Smooth muscle cell (in vitro differentiated cells): ENCODE data around the gene GARIN5A. TPM values are rescaled to one million over a fixed set of nuclear protein-coding genes. Genes with fewer than 3 reads are reported as not detected.

ENCODE experiments used
- DNase-seq: peaks from one replicate; lab custom pipeline; 2025; ENCODE audit not compliant: unreplicated experiment; lab: John Stamatoyannopoulos, UW
- H2AFZ ChIP-seq: fragments of 200-600 bp; sonication (generic); 2 replicates; pipeline ENCODE4 v1.6.0; 2016; ENCODE audit warnings: antibody characterized with exemption, low read depth, mild to moderate bottlenecking
- H3F3A ChIP-seq: fragments of 200-600 bp; sonication (generic); 2 replicates; pipeline ENCODE4 v1.6.0; 2017; ENCODE audit warnings: antibody characterized with exemption, low read depth
- H3K27ac ChIP-seq: fragments of 200-600 bp; sonication (generic); 2 replicates; pipeline ENCODE4 v1.5.1; 2016; ENCODE audit warnings: low read depth, mild to moderate bottlenecking
- H3K27me3 ChIP-seq: fragments of 200-600 bp; sonication (generic); 2 replicates; pipeline ENCODE4 v1.6.1; 2016; ENCODE audit warnings: low read depth, mild to moderate bottlenecking
- H3K36me3 ChIP-seq: fragments of 200-600 bp; sonication (generic); 2 replicates; pipeline ENCODE4 v1.5.1; 2016; ENCODE audit warnings: low read depth
- H3K4me1 ChIP-seq: fragments of 200-600 bp; sonication (generic); 2 replicates; pipeline ENCODE4 v1.5.1; 2016; ENCODE audit warnings: low read depth
- H3K4me2 ChIP-seq: fragments of 200-600 bp; sonication (generic); 2 replicates; pipeline ENCODE4 v1.6.0; 2016; ENCODE audit warnings: mild to moderate bottlenecking
- H3K4me3 ChIP-seq: fragments of 200-600 bp; sonication (generic); 2 replicates; pipeline ENCODE4 v1.5.1; 2016; ENCODE audit warnings: mild to moderate bottlenecking
- H3K79me2 ChIP-seq: fragments of 200-600 bp; sonication (generic); 2 replicates; pipeline ENCODE4 v1.6.0; 2016; ENCODE audit warnings: low read depth, mild to moderate bottlenecking
- H3K9ac ChIP-seq: fragments of 200-600 bp; sonication (generic); 2 replicates; pipeline ENCODE4 v1.6.0; 2016; ENCODE audit warnings: low read depth
- H3K9me3 ChIP-seq: fragments of 200-600 bp; sonication (generic); replicated peaks from 2 replicates; pipeline ENCODE4 v1.5.1; 2016; ENCODE audit warnings: low read depth
- H4K20me1 ChIP-seq: fragments of 200-600 bp; sonication (generic); 2 replicates; pipeline ENCODE4 v1.6.0; 2016; ENCODE audit warnings: low read depth
- CTCF ChIP-seq: fragments of 200-600 bp; sonication (generic); IDR thresholded peaks from 2 replicates; pipeline ENCODE4 v1.5.1; 2017; ENCODE audit warnings: borderline replicate concordance, mild to moderate bottlenecking, antibody characterized with exemption; ENCODE audit not compliant: insufficient read depth, poor library complexity, severe bottlenecking
- WGBS: methylation state at CpG from one replicate; pipeline ENCODE4 v1.1.7; 2016; ENCODE audit warnings: low lambda C conversion rate; 5-methylcytosine and 5-hydroxymethylcytosine counted together
- polyA plus RNA-seq: library from polyadenylated mRNA; unstranded; fragments of >200 nt; fragmentation: Nextera tagmentation; extraction: Ambion mirVana; gene quantifications from 2 replicates; pipeline ENCODE4 v1.2.1, GENCODE V29; 2016
- total RNA-seq: library from RNA; depleted of rRNA; stranded (reverse); fragments of >200 nt; gene quantifications from 2 replicates; pipeline ENCODE4 v1.2.3, GENCODE V29; 2014

Gene GARIN5A
- total and polyA plus RNA-seq, 2 experiments from 2014 or later: 1.7 to 2.1 TPM

- DNase-seq: no peak
- Histone ChIP-seq H3K27ac (no peak overlapping the region), H4K20me1 (no peaks in the 10 kb centered on the region), H3F3A (no peaks in the 10 kb centered on the region), H3K4me2 (no peak overlapping the region), H3K4me3 (no peak overlapping the region), H3K9ac (no peak overlapping the region), H3K27me3 (no peaks in the 10 kb centered on the region), H3K36me3 (no peaks in the 10 kb centered on the region), H3K9me3 (no peaks in the 10 kb centered on the region), H3K79me2 (no peaks in the 10 kb centered on the region), H2AFZ (no peak overlapping the region), H3K4me1 (no peaks in the 10 kb centered on the region)
- WGBS: no CpG with 5 or more reads among the region's 1 CpG
- no peak for TF ChIP-seq CTCF
Measured at GRCh38 chr19:50459638-50460037, 17.0 kb downstream of the GARIN5A start.

GRCh38 chr19:50459067-50459456 is 17.6 kb downstream of the GARIN5A start:
- H3K27ac ChIP-seq: no peak overlapping the region
- 96% methylated on average over 8 of the region's 32 CpGs for WGBS
- no peaks in the 10 kb centered on the region for H3K4me1 ChIP-seq
- H3K4me2 ChIP-seq: no peak overlapping the region
- H3K9ac ChIP-seq: no peak overlapping the region
- H4K20me1 ChIP-seq: no peaks in the 10 kb centered on the region
- H3F3A ChIP-seq: no peaks in the 10 kb centered on the region
- no peak overlapping the region for H3K4me3 ChIP-seq
- DNase-seq: no peak
- H2AFZ ChIP-seq: no peak overlapping the region
- no peaks in the 10 kb centered on the region for H3K36me3 ChIP-seq
- no peaks in the 10 kb centered on the region for H3K9me3 ChIP-seq
- no peaks in the 10 kb centered on the region for H3K27me3 ChIP-seq
- TF ChIP-seq CTCF: no peak
- no peaks in the 10 kb centered on the region for H3K79me2 ChIP-seq

GRCh38 chr19:50458396-50459066 is 18.1 kb downstream of the GARIN5A start:
- Histone ChIP-seq H3K4me3 (no peak overlapping the region), H3K9ac (no peak overlapping the region), H3K27ac (no peak overlapping the region), H3K27me3 (no peaks in the 10 kb centered on the region), H3K9me3 (no peaks in the 10 kb centered on the region), H3K4me2 (no peak overlapping the region), H3F3A (no peaks in the 10 kb centered on the region), H3K36me3 (no peaks in the 10 kb centered on the region), H2AFZ (no peak overlapping the region), H4K20me1 (no peaks in the 10 kb centered on the region), H3K4me1 (no peaks in the 10 kb centered on the region), H3K79me2 (no peaks in the 10 kb centered on the region)
- WGBS: 83% methylated on average over 38 of the region's 50 CpGs
- no peak for DNase-seq
- TF ChIP-seq CTCF: no peak

- Histone ChIP-seq H3K4me1 (no peaks in the 10 kb centered on the region), H3K27ac (no peak overlapping the region), H4K20me1 (no peaks in the 10 kb centered on the region), H3K36me3 (no peaks in the 10 kb centered on the region), H3K27me3 (no peaks in the 10 kb centered on the region), H3K9me3 (no peaks in the 10 kb centered on the region), H3F3A (no peaks in the 10 kb centered on the region), H2AFZ (no peak overlapping the region), H3K79me2 (no peaks in the 10 kb centered on the region), H3K4me2 (no peak overlapping the region), H3K4me3 (no peak overlapping the region), H3K9ac (no peak overlapping the region)
- TF ChIP-seq CTCF: no peak
- no peak for DNase-seq
- 89% methylated on average over 5 of the region's 5 CpGs for WGBS
Measured at GRCh38 chr19:50457300-50457699, 19.3 kb downstream of the GARIN5A start.
